HG03135 (cell line): ENCODE results near the gene UQCR10.
"Not testable (repeated sequence)": the region's sequence is repeated elsewhere in the genome, so short reads cannot be mapped to it uniquely, and the experiment has no call there.

ENCODE experiments used
- ATAC-seq: cut with Tn5 transposase; IDR thresholded peaks from one replicate; pipeline ENCODE4 v1.9.1; 2021; ENCODE audit warnings: mild to moderate bottlenecking, moderate library complexity; ENCODE audit not compliant: unreplicated experiment

UQCR10 gene

GRCh38 chr22:29735416-29735815, 31.8 kb upstream of the UQCR10 start:
- ATAC-seq = no peak

GRCh38 chr22:29737251-29738117, 29.7 kb upstream of the UQCR10 start:
- ATAC-seq = no peak

GRCh38 chr22:29738118-29738815, 28.9 kb upstream of the UQCR10 start:
- ATAC-seq = no peak

GRCh38 chr22:29739346-29739875, 27.8 kb upstream of the UQCR10 start:
- ATAC-seq = no peak

GRCh38 chr22:29740216-29740615, 27.0 kb upstream of the UQCR10 start:
- no peak for ATAC-seq

- ATAC-seq = no peak
These were observed 25.2 kb upstream of the UQCR10 start for GRCh38 chr22:29741926-29742325.

GRCh38 chr22:29742326-29742725, 24.8 kb upstream of the UQCR10 start:
- no peak for ATAC-seq

- no peak for ATAC-seq
These were observed 22.3 kb upstream of the UQCR10 start for GRCh38 chr22:29744902-29745301.

- no peak for ATAC-seq
These were observed 19.3 kb upstream of the UQCR10 start for GRCh38 chr22:29747832-29748231.

GRCh38 chr22:29748248-29748893, 18.8 kb upstream of the UQCR10 start:
- ATAC-seq = no peak

- ATAC-seq = no peak
These were observed 17.1 kb upstream of the UQCR10 start for GRCh38 chr22:29750029-29750428.

- no peak for ATAC-seq
These were observed 16.3 kb upstream of the UQCR10 start for GRCh38 chr22:29750559-29751538.

GRCh38 chr22:29751669-29752068, 15.5 kb upstream of the UQCR10 start:
- no peak for ATAC-seq

- no peak for ATAC-seq
These were observed 13.1 kb upstream of the UQCR10 start for GRCh38 chr22:29753808-29754657.

GRCh38 chr22:29754658-29755395, 12.3 kb upstream of the UQCR10 start:
- ATAC-seq = not testable (repeated sequence)

- no peak for ATAC-seq
These were observed 11.3 kb upstream of the UQCR10 start for GRCh38 chr22:29755889-29756288.

GRCh38 chr22:29756341-29756740, 10.8 kb upstream of the UQCR10 start:
- ATAC-seq = no peak

- no peak for ATAC-seq
These were observed 10.1 kb upstream of the UQCR10 start for GRCh38 chr22:29757096-29757495.
